ENCODE results near the gene CCDC88B.

Gene CCDC88B

GRCh38 chr11:64353715-64354506 is 13.9 kb downstream of the CCDC88B start:
- no peak overlapping the region for H3K27ac ChIP-seq (ENCODE audit: low read length)
- peaks cover 20% of the 10 kb centered on the region for H3K4me1 ChIP-seq (ENCODE audit: low read length)
- H3K79me2 ChIP-seq (ENCODE audit: low read length): no peaks in the 10 kb centered on the region
- no peak overlapping the region for H2AFZ ChIP-seq (ENCODE audit: low read depth, low read length)
- H3K27me3 ChIP-seq (ENCODE audit: low read depth, low read length): no peaks in the 10 kb centered on the region
- no peak overlapping the region for H3K4me2 ChIP-seq (ENCODE audit: low read length)
- no peaks in the 10 kb centered on the region for H4K20me1 ChIP-seq (ENCODE audit: insufficient read depth, low read length)
- H3K36me3 ChIP-seq (replicated peaks; ENCODE audit: low read depth, low read length): peaks cover 28% of the 10 kb centered on the region
- H3K4me3 ChIP-seq (ENCODE audit: low read length): no peak overlapping the region
- no peak overlapping the region for H3K9ac ChIP-seq (ENCODE audit: low read length)
- TF ChIP-seq, protein P1, sequence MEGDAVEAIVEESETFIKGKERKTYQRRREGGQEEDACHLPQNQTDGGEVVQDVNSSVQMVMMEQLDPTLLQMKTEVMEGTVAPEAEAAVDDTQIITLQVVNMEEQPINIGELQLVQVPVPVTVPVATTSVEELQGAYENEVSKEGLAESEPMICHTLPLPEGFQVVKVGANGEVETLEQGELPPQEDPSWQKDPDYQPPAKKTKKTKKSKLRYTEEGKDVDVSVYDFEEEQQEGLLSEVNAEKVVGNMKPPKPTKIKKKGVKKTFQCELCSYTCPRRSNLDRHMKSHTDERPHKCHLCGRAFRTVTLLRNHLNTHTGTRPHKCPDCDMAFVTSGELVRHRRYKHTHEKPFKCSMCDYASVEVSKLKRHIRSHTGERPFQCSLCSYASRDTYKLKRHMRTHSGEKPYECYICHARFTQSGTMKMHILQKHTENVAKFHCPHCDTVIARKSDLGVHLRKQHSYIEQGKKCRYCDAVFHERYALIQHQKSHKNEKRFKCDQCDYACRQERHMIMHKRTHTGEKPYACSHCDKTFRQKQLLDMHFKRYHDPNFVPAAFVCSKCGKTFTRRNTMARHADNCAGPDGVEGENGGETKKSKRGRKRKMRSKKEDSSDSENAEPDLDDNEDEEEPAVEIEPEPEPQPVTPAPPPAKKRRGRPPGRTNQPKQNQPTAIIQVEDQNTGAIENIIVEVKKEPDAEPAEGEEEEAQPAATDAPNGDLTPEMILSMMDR (IDR thresholded peaks at IDR 0.05; ENCODE audit: low read depth, low read length): no peak
- TF ChIP-seq EZH2phosphoT487 (IDR thresholded peaks at IDR 0.05; ENCODE audit: low read depth): no peak
- no peaks in the 10 kb centered on the region for H3K9me3 ChIP-seq (ENCODE audit: insufficient read depth, low read length)

DNA sequence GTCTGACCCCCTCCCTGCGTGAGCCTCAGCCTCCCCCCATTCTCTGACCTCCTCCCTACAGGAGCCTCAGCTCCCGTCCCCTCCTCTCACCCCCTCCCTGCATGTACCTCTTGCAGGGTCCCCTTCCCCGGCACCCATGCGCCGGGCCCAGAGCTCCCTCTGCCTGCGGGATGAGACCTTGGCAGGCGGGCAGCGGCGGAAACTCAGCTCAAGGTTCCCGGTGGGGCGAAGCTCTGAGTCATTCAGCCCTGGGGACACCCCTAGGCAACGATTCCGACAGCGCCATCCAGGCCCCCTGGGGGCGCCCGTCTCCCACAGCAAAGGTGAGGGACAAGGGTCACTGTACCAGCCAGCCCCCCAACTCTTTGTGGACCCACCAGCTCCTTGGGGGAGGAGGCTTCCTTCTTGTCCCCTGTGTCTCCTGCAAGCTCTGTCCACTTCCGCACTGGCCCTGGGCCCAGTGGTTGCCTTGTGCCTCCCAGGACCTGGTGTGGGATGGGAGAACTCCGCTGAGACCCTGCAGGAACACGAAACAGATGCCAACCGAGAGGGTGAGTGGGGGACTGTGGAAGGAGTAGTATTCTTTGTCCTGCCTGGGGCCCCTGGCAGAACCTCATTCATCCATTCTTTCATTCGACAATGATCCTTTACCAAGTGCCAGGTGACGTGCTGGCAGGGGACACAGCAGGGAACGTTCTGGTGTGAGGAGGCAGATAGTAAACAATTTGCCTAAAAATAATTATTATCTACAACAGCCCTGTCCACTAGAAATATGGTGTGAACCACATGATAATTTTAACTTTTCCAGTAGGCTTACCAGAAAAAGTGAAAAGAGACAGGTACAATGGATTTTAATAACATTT is 15.3 kb downstream of the CCDC88B start:
- Histone ChIP-seq H3K9me3 (ENCODE audit: insufficient read depth, low read length) (no peaks in the 10 kb centered on the region), H3K9ac (ENCODE audit: low read length) (no peak overlapping the region), H3K4me1 (ENCODE audit: low read length) (peaks cover 30% of the 10 kb centered on the region), H2AFZ (ENCODE audit: low read depth, low read length) (no peak overlapping the region), H3K4me3 (ENCODE audit: low read length) (no peak overlapping the region), H3K79me2 (ENCODE audit: low read length) (peaks cover 7% of the 10 kb centered on the region), H3K27ac (ENCODE audit: low read length) (0 out of 2 replicates have a peak overlapping the region, but pooled peaks have one; percentile 11), H3K4me2 (ENCODE audit: low read length) (peak overlapping the region; percentile 18), H3K27me3 (ENCODE audit: low read depth, low read length) (no peaks in the 10 kb centered on the region), H4K20me1 (ENCODE audit: insufficient read depth, low read length) (no peaks in the 10 kb centered on the region), H3K36me3 (replicated peaks; ENCODE audit: low read depth, low read length) (peaks cover 25% of the 10 kb centered on the region)
- TF ChIP-seq EZH2phosphoT487 (IDR thresholded peaks at IDR 0.05; ENCODE audit: low read depth): no peak
- TF ChIP-seq, protein P1 (IDR thresholded peaks at IDR 0.05; ENCODE audit: low read depth, low read length): peak; percentile 90

GRCh38 chr11:64356498-64357411 is 16.8 kb downstream of the CCDC88B start:
- Histone ChIP-seq H3K79me2 (ENCODE audit: low read length) (peaks cover 7% of the 10 kb centered on the region), H3K27ac (ENCODE audit: low read length) (no peak overlapping the region), H3K4me3 (ENCODE audit: low read length) (no peak overlapping the region), H3K9ac (ENCODE audit: low read length) (no peak overlapping the region), H4K20me1 (ENCODE audit: insufficient read depth, low read length) (no peaks in the 10 kb centered on the region), H3K36me3 (replicated peaks; ENCODE audit: low read depth, low read length) (peaks cover 25% of the 10 kb centered on the region), H3K27me3 (ENCODE audit: low read depth, low read length) (no peaks in the 10 kb centered on the region), H3K4me1 (ENCODE audit: low read length) (peaks cover 45% of the 10 kb centered on the region), H3K4me2 (ENCODE audit: low read length) (no peak overlapping the region), H3K9me3 (ENCODE audit: insufficient read depth, low read length) (no peaks in the 10 kb centered on the region), H2AFZ (ENCODE audit: low read depth, low read length) (no peak overlapping the region)
- no peak for TF ChIP-seq EZH2phosphoT487 (IDR thresholded peaks at IDR 0.05; ENCODE audit: low read depth)
- TF ChIP-seq, protein P1 (IDR thresholded peaks at IDR 0.05; ENCODE audit: low read depth, low read length): peak; percentile 74

All from OCI-LY3 (cell line).